ENCODE measurements around the gene APIP.

APIP gene

GRCh38 chr11:34864424-34864823 is 51.8 kb downstream of the APIP start:
- H3K4me3 ChIP-seq (ENCODE audit: insufficient read depth, low read depth, low read length), result no peak overlapping the region
- no peaks in the 10 kb centered on the region for H3K27me3 ChIP-seq (ENCODE audit: control insufficient read depth, insufficient read depth, low read length, poor library complexity, severe bottlenecking)
- no peaks in the 10 kb centered on the region for H3K36me3 ChIP-seq (ENCODE audit: control insufficient read depth, insufficient read depth, low read length)
- H3K9me3 ChIP-seq (ENCODE audit: control insufficient read depth, low read length), result no peaks in the 10 kb centered on the region
- H3K27ac ChIP-seq (ENCODE audit: insufficient read depth, low read depth, low read length, poor library complexity, severe bottlenecking), result no peak overlapping the region
- no peaks in the 10 kb centered on the region for H3K4me1 ChIP-seq (ENCODE audit: control insufficient read depth, insufficient read depth, low read length)
- 91 to 97% methylated on average over 2 of the region's 2 CpGs for WGBS, 2 experiments

GRCh38 chr11:34863048-34863447 is 53.1 kb downstream of the APIP start:
- Histone ChIP-seq H3K4me1 (ENCODE audit: control insufficient read depth, insufficient read depth, low read length) (no peaks in the 10 kb centered on the region), H3K9me3 (ENCODE audit: control insufficient read depth, low read length) (no peaks in the 10 kb centered on the region), H3K27me3 (ENCODE audit: control insufficient read depth, insufficient read depth, low read length, poor library complexity, severe bottlenecking) (no peaks in the 10 kb centered on the region), H3K27ac (ENCODE audit: insufficient read depth, low read depth, low read length, poor library complexity, severe bottlenecking) (no peak overlapping the region), H3K36me3 (ENCODE audit: control insufficient read depth, insufficient read depth, low read length) (no peaks in the 10 kb centered on the region), H3K4me3 (ENCODE audit: insufficient read depth, low read depth, low read length) (no peak overlapping the region)
- WGBS, 2 experiments, result 49 to 50% methylated on average over 2 of the region's 2 CpGs

GRCh38 chr11:34860518-34860917 is 55.7 kb downstream of the APIP start:
- WGBS, 2 experiments, result 96 to 97% methylated on average over 4 of the region's 4 CpGs
- H3K27ac ChIP-seq (ENCODE audit: insufficient read depth, low read depth, low read length, poor library complexity, severe bottlenecking), result no peak overlapping the region
- no peaks in the 10 kb centered on the region for H3K9me3 ChIP-seq (ENCODE audit: control insufficient read depth, low read length)
- no peaks in the 10 kb centered on the region for H3K27me3 ChIP-seq (ENCODE audit: control insufficient read depth, insufficient read depth, low read length, poor library complexity, severe bottlenecking)
- H3K36me3 ChIP-seq (ENCODE audit: control insufficient read depth, insufficient read depth, low read length), result no peaks in the 10 kb centered on the region
- no peaks in the 10 kb centered on the region for H3K4me1 ChIP-seq (ENCODE audit: control insufficient read depth, insufficient read depth, low read length)
- H3K4me3 ChIP-seq (ENCODE audit: insufficient read depth, low read depth, low read length), result no peak overlapping the region

- Histone ChIP-seq H3K9me3 (ENCODE audit: control insufficient read depth, low read length) (no peaks in the 10 kb centered on the region), H3K36me3 (ENCODE audit: control insufficient read depth, insufficient read depth, low read length) (no peaks in the 10 kb centered on the region), H3K4me3 (ENCODE audit: insufficient read depth, low read depth, low read length) (no peak overlapping the region), H3K27me3 (ENCODE audit: control insufficient read depth, insufficient read depth, low read length, poor library complexity, severe bottlenecking) (no peaks in the 10 kb centered on the region), H3K4me1 (ENCODE audit: control insufficient read depth, insufficient read depth, low read length) (no peaks in the 10 kb centered on the region), H3K27ac (ENCODE audit: insufficient read depth, low read depth, low read length, poor library complexity, severe bottlenecking) (no peak overlapping the region)
- WGBS, 2 experiments, result 92% methylated on average over 4 of the region's 4 CpGs
Measured at GRCh38 chr11:34860034-34860433, 56.1 kb downstream of the APIP start.

GRCh38 chr11:34859496-34859895 is 56.7 kb downstream of the APIP start:
- no peak overlapping the region for H3K4me3 ChIP-seq (ENCODE audit: insufficient read depth, low read depth, low read length)
- H3K27me3 ChIP-seq (ENCODE audit: control insufficient read depth, insufficient read depth, low read length, poor library complexity, severe bottlenecking), result no peaks in the 10 kb centered on the region
- H3K27ac ChIP-seq (ENCODE audit: insufficient read depth, low read depth, low read length, poor library complexity, severe bottlenecking), result no peak overlapping the region
- no peaks in the 10 kb centered on the region for H3K36me3 ChIP-seq (ENCODE audit: control insufficient read depth, insufficient read depth, low read length)
- no peaks in the 10 kb centered on the region for H3K4me1 ChIP-seq (ENCODE audit: control insufficient read depth, insufficient read depth, low read length)
- 94 to 100% methylated on average over 2 of the region's 2 CpGs for WGBS, 2 experiments
- H3K9me3 ChIP-seq (ENCODE audit: control insufficient read depth, low read length), result no peaks in the 10 kb centered on the region

GRCh38 chr11:34857463-34857862 is 58.7 kb downstream of the APIP start:
- no peak overlapping the region for H3K27ac ChIP-seq (ENCODE audit: insufficient read depth, low read depth, low read length, poor library complexity, severe bottlenecking)
- no peak overlapping the region for H3K4me3 ChIP-seq (ENCODE audit: insufficient read depth, low read depth, low read length)
- WGBS, 2 experiments, result 70 to 80% methylated on average over 2 of the region's 2 CpGs
- H3K9me3 ChIP-seq (ENCODE audit: control insufficient read depth, low read length), result no peaks in the 10 kb centered on the region
- H3K4me1 ChIP-seq (ENCODE audit: control insufficient read depth, insufficient read depth, low read length), result no peaks in the 10 kb centered on the region
- no peaks in the 10 kb centered on the region for H3K27me3 ChIP-seq (ENCODE audit: control insufficient read depth, insufficient read depth, low read length, poor library complexity, severe bottlenecking)
- no peaks in the 10 kb centered on the region for H3K36me3 ChIP-seq (ENCODE audit: control insufficient read depth, insufficient read depth, low read length)

- H3K4me3 ChIP-seq (ENCODE audit: insufficient read depth, low read depth, low read length), result no peak overlapping the region
- no peaks in the 10 kb centered on the region for H3K4me1 ChIP-seq (ENCODE audit: control insufficient read depth, insufficient read depth, low read length)
- no peaks in the 10 kb centered on the region for H3K27me3 ChIP-seq (ENCODE audit: control insufficient read depth, insufficient read depth, low read length, poor library complexity, severe bottlenecking)
- no peaks in the 10 kb centered on the region for H3K9me3 ChIP-seq (ENCODE audit: control insufficient read depth, low read length)
- 94 to 97% methylated on average over 1 of the region's 1 CpG for WGBS, 2 experiments
- H3K27ac ChIP-seq (ENCODE audit: insufficient read depth, low read depth, low read length, poor library complexity, severe bottlenecking), result no peak overlapping the region
- H3K36me3 ChIP-seq (ENCODE audit: control insufficient read depth, insufficient read depth, low read length), result no peaks in the 10 kb centered on the region
Measured at GRCh38 chr11:34856251-34856650, 59.9 kb downstream of the APIP start.

GRCh38 chr11:34855754-34856095 is 60.5 kb downstream of the APIP start:
- Histone ChIP-seq H3K9me3 (ENCODE audit: control insufficient read depth, low read length) (no peaks in the 10 kb centered on the region), H3K27ac (ENCODE audit: insufficient read depth, low read depth, low read length, poor library complexity, severe bottlenecking) (no peak overlapping the region)
- 83% methylated on average over 3 of the region's 3 CpGs for WGBS, 2 experiments

GRCh38 chr11:34855021-34855753 is 61.0 kb downstream of the APIP start:
- Histone ChIP-seq H3K9me3 (ENCODE audit: control insufficient read depth, low read length) (no peaks in the 10 kb centered on the region), H3K27ac (ENCODE audit: insufficient read depth, low read depth, low read length, poor library complexity, severe bottlenecking) (no peak overlapping the region), H3K4me1 (ENCODE audit: control insufficient read depth, insufficient read depth, low read length) (no peaks in the 10 kb centered on the region), H3K27me3 (ENCODE audit: control insufficient read depth, insufficient read depth, low read length, poor library complexity, severe bottlenecking) (no peaks in the 10 kb centered on the region), H3K36me3 (ENCODE audit: control insufficient read depth, insufficient read depth, low read length) (no peaks in the 10 kb centered on the region), H3K4me3 (ENCODE audit: insufficient read depth, low read depth, low read length) (no peak overlapping the region)
- WGBS, 2 experiments, result 93 to 96% methylated on average over 5 of the region's 5 CpGs

More at GRCh38 chr11:34855754-34856095, 60.5 kb downstream of the APIP start:
- no peaks in the 10 kb centered on the region for H3K27me3 ChIP-seq (ENCODE audit: control insufficient read depth, insufficient read depth, low read length, poor library complexity, severe bottlenecking)
- no peaks in the 10 kb centered on the region for H3K4me1 ChIP-seq (ENCODE audit: control insufficient read depth, insufficient read depth, low read length)
- no peaks in the 10 kb centered on the region for H3K36me3 ChIP-seq (ENCODE audit: control insufficient read depth, insufficient read depth, low read length)
- H3K4me3 ChIP-seq (ENCODE audit: insufficient read depth, low read depth, low read length), result no peak overlapping the region

- H3K4me1 ChIP-seq (ENCODE audit: control insufficient read depth, insufficient read depth, low read length), result no peaks in the 10 kb centered on the region
- H3K4me3 ChIP-seq (ENCODE audit: insufficient read depth, low read depth, low read length), result no peak overlapping the region
- H3K9me3 ChIP-seq (ENCODE audit: control insufficient read depth, low read length), result no peaks in the 10 kb centered on the region
- H3K27ac ChIP-seq (ENCODE audit: insufficient read depth, low read depth, low read length, poor library complexity, severe bottlenecking), result no peak overlapping the region
- H3K27me3 ChIP-seq (ENCODE audit: control insufficient read depth, insufficient read depth, low read length, poor library complexity, severe bottlenecking), result no peaks in the 10 kb centered on the region
- H3K36me3 ChIP-seq (ENCODE audit: control insufficient read depth, insufficient read depth, low read length), result no peaks in the 10 kb centered on the region
Measured at GRCh38 chr11:34851916-34852315, 64.3 kb downstream of the APIP start.

GRCh38 chr11:34850334-34850733 is 65.8 kb downstream of the APIP start:
- 81% methylated on average over 3 of the region's 4 CpGs for whole genome bisulfite sequencing, 2 experiments
- Histone ChIP-seq H3K27me3 (ENCODE audit: control insufficient read depth, insufficient read depth, low read length, poor library complexity, severe bottlenecking) (no peaks in the 10 kb centered on the region), H3K9me3 (ENCODE audit: control insufficient read depth, low read length) (no peaks in the 10 kb centered on the region), H3K27ac (ENCODE audit: insufficient read depth, low read depth, low read length, poor library complexity, severe bottlenecking) (no peak overlapping the region), H3K4me1 (ENCODE audit: control insufficient read depth, insufficient read depth, low read length) (no peaks in the 10 kb centered on the region), H3K36me3 (ENCODE audit: control insufficient read depth, insufficient read depth, low read length) (no peaks in the 10 kb centered on the region), H3K4me3 (ENCODE audit: insufficient read depth, low read depth, low read length) (no peak overlapping the region)

Measured in ectodermal cell (in vitro differentiated cells).